ENCODE data around the gene GTF3C1. TPM values are rescaled to one million over a fixed set of nuclear protein-coding genes. Genes with fewer than 3 reads are reported as not detected.

GTF3C1 gene
- total RNA-seq: 100 to 1,000 TPM in 3 of 4 donors, 10 to 100 TPM in 1; 58.5 to 120 (median 112) TPM

DNA sequence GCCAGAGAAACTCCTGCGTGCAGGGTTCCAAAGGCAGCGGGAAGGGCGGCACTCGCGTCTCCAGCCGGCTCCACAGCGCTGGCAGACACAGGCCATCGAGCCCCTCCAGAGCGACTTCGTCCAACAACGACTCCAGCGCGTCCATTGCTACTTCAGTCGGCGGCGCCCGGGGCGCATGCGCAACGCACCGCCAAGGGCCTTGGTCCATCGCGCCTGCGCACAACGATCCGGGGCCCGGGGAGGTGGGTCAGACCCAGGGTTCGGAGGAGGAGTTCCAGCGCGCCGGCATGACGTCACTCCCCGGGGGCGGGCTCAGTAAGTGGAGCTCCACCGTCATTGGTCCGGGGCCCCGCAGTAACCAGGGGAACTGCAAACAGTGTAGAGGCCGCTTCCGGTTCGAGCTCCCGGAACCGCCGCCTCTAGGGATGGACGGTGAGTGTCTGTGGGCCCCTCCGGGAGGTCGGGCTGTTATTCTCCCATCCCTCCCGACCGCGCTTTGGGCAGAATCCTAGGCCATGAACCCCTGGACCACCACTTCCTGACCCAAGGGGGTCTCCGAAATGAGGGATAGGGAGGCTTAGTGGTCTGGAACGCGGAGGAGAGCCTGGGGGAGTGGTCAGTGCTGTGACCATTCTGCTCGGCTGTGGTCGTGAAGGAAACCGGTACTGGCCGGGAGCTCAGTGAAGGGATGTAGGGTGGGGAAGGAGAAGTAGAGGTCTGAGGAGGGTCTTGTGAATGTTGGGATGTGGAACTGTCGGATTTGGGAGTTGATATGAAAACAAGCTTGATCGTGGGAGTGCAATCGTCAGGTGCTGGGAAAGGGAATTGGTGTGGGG is at the start of gene GTF3C1, which contains the start of gene KATNIP:
Gene GTF3C1, minus strand, starts transcription at position 168 of the 836 bp plus-strand sequence. Its CDS starts 23 bp downstream, at position 145.
Gene KATNIP, plus strand, starts transcription at position 399 of the 836 bp plus-strand sequence. Its CDS starts 27 bp downstream, at position 426.
- DNase-seq: peak; percentile 100
- 0 to 1% methylated on average over 20 to 29 of the region's 59 CpGs for WGBS, 2 donors
- H3K27me3 ChIP-seq: no peaks in the 10 kb centered on the region
- H3K4me1 ChIP-seq: peaks cover 31 to 38% of the 10 kb centered on the region in 2 donors
- intact Hi-C loops (cut with DNase I): loop anchor here (10.0 kb wide), 1 partner anchor 345 kb away; the partner anchor contains the start of gene KDM8
- H3K9me3 ChIP-seq: no peaks in the 10 kb centered on the region
- peak within 1 kb of the TSS; percentile 77 to 100 (median 95) for H3K4me3 ChIP-seq (replicated peaks in 1 of 3)
- TF ChIP-seq POLR2A (IDR thresholded peaks at IDR 0.05) (peak; percentile 88 to 92), CTCF (IDR thresholded peaks at IDR 0.05) (peak in 1 of 6 experiments; percentile 16)
- H3K36me3 ChIP-seq: peaks cover 3% of the 10 kb centered on the region in 2 donors
- peak within 1 kb of the TSS; percentile 73 to 84 (median 83) for H3K27ac ChIP-seq

DNA sequence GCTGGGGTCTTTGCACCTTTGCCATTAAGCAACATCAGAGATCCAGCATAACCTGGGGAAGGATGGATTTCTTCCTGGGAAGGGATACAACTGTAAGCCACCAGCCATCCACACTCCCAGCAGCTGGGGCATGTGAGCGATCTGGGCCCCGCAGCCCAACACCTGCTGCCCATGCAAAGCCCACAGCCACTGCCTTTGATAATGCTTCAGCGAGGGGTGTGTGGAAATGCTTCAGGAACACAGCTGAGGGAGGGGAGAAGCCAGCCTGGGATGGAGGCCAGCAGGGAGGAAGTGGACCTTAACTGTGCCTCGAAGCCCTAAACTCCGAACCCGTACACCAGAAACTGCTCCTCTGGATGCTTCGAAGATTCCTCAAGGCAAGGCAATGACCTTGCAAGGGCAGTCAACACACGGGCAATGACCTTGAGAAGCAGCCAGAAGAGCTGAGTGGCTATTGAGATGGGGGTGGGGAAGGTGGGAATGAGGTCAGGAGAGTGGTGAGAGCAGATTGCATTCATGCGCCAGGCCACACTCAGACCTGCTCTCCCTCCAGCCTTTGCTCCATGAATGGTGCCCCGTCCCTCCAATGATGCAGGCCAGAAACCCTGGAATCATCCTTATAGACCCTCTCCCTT is 49.3 kb upstream of the GTF3C1 start:
- H3K36me3 ChIP-seq: no peaks in the 10 kb centered on the region
- DNase-seq: peak; percentile 73 to 77
- TF ChIP-seq CTCF (IDR thresholded peaks at IDR 0.05) (no peak), POLR2A (IDR thresholded peaks at IDR 0.05) (peak in 1 of 2 donors; percentile 26)
- no peaks in the 10 kb centered on the region for H3K27me3 ChIP-seq
- intact Hi-C loops (cut with DNase I): no loop called here
- H3K27ac ChIP-seq: peak overlapping the region; percentile 59 to 74 (median 73)
- H3K4me3 ChIP-seq (replicated peaks in 1 of 3): no peak overlapping the region
- H3K4me1 ChIP-seq: peaks cover 35 to 41% of the 10 kb centered on the region in 2 donors
- no peaks in the 10 kb centered on the region for H3K9me3 ChIP-seq
- WGBS, 2 donors: 56 to 60% methylated on average over 8 to 9 of the region's 10 CpGs

- no peak for TF ChIP-seq CTCF (IDR thresholded peaks at IDR 0.05)
- no peak for TF ChIP-seq POLR2A (IDR thresholded peaks at IDR 0.05)
- peaks cover 35 to 41% of the 10 kb centered on the region in 2 donors for H3K4me1 ChIP-seq
- no peaks in the 10 kb centered on the region for H3K36me3 ChIP-seq
- no peak overlapping the region for H3K4me3 ChIP-seq (replicated peaks in 1 of 3)
- no peaks in the 10 kb centered on the region for H3K27me3 ChIP-seq
- no peaks in the 10 kb centered on the region for H3K9me3 ChIP-seq
- intact Hi-C loops (cut with DNase I): no loop called here
- no peak for DNase-seq
- H3K27ac ChIP-seq: peak overlapping the region; percentile 59 to 74 (median 73)
- WGBS, 2 donors: 86 to 91% methylated on average over 6 of the region's 6 CpGs
Measured at GRCh38 chr16:27598220-27598619, 48.5 kb upstream of the GTF3C1 start.

GRCh38 chr16:27597361-27597760 is 47.6 kb upstream of the GTF3C1 start:
- Histone ChIP-seq H3K27ac (no peak overlapping the region), H3K4me3 (replicated peaks in 1 of 3) (no peak overlapping the region), H3K27me3 (no peaks in the 10 kb centered on the region), H3K36me3 (no peaks in the 10 kb centered on the region), H3K4me1 (peaks cover 35 to 41% of the 10 kb centered on the region in 2 donors), H3K9me3 (no peaks in the 10 kb centered on the region)
- intact Hi-C loops (cut with DNase I): no loop called here
- no peak for DNase-seq
- 97 to 98% methylated on average over 3 of the region's 3 CpGs for WGBS, 2 donors
- TF ChIP-seq POLR2A (IDR thresholded peaks at IDR 0.05): no peak
- no peak for TF ChIP-seq CTCF (IDR thresholded peaks at IDR 0.05)

Data from thyroid gland (tissue), 4 donors.